DMS153 treated with DMSO at 0.1 percent for 48 hours (cell line): Measurements from ENCODE around the gene MAP2K5.

Experiments
- DNase-seq: peaks from one replicate; lab custom pipeline; 2025; ENCODE audit not compliant: unreplicated experiment; lab: John Stamatoyannopoulos, UW

MAP2K5 gene

GRCh38 chr15:67556976-67557570 is 14.6 kb downstream of the MAP2K5 start:
- DNase-seq, result no peak

- no peak for DNase-seq
Measured at GRCh38 chr15:67558502-67558901, 16.0 kb downstream of the MAP2K5 start.

DNA sequence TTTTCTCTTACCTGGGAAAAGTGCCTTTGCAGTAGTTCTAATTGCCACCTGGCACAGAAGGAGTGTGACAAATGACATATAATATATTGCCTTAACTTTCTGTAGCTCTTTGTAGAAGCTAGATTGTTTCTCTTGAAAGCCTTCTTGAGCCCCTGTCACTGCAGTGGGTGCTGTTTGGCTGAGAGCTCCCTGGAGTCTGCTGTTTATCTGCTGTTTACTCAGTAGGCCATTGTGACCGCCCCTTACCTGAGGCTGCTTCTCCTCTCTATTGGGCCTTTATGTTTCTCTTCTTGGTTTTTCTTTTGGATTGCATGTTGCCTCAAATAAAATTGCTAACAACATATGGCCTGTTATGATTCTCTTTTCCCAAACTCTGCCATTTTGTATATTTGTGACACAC is 16.7 kb downstream of the MAP2K5 start:
- no peak for DNase-seq

- DNase-seq, result no peak
Measured at GRCh38 chr15:67559576-67559975, 17.1 kb downstream of the MAP2K5 start.

DNA sequence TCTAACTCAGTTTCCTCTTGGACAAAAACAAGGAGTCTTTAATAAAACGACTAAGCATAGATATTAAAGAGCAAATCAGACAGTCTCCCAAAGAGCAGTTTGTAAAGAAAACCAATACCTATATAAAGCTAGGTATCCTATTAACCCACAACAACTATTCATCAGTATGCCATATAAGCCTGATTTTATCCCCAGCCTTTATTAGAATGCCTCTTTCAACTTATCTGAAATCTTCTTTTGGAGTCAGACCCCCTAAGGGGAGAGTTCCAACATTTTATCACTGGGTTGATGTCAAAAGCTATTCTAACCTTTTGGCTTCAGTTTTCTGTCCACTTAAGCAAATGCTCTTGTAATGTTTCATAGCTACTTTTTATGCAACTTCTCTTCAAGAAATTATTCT is 17.8 kb downstream of the MAP2K5 start:
- no peak for DNase-seq

- DNase-seq, result no peak
Measured at GRCh38 chr15:67563092-67563491, 20.6 kb downstream of the MAP2K5 start.

GRCh38 chr15:67564021-67564967 is 21.8 kb downstream of the MAP2K5 start:
- no peak for DNase-seq

DNA sequence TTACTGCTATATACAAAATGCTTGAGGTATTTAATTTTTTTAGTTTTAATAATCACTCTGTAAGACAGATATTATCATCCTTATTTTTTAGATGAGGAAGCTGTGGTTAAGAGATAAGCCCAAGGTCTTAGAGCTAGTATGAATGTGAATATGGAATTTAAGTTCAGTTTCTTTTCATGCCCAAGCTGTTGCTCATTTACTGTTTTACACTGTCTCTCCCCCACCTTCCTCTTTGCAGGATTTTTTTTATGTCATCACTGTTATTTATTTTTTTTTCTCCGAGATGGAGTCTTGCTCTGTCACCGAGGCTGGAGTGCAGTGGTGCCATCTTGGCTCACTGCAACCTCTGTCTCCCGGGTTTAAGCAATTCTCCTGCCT is 22.5 kb downstream of the MAP2K5 start:
- no peak for DNase-seq

- no peak for DNase-seq
Measured at GRCh38 chr15:67569668-67570067, 27.2 kb downstream of the MAP2K5 start.

- no peak for DNase-seq
Measured at GRCh38 chr15:67570875-67571647, 28.6 kb downstream of the MAP2K5 start.

- DNase-seq, result no peak
Measured at GRCh38 chr15:67571648-67572415, 29.3 kb downstream of the MAP2K5 start.

GRCh38 chr15:67573194-67573593 is 30.7 kb downstream of the MAP2K5 start:
- DNase-seq, result no peak

DNA sequence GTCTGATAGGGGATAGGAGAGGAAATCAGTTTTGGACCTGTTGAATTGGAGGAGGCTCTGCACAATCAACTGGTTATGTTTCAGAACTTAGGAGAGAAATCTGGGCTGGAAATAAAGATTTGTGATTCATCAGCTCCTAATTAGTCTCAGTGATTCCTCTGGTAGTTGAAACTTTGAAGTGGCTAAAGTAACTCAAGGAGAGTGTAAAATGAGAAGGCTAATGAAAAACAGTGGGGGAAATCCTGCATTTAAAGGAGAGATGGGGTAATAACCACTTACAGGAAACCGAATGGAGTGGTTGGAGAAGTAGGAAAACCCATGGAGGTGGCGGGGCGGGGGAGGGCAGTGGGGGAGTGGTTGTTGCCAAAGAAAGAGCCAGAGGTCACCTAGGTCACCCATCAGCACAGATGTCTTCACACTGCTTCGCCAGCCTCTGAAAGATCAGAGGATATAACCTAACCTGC is 32.6 kb downstream of the MAP2K5 start:
- no peak for DNase-seq

DNA sequence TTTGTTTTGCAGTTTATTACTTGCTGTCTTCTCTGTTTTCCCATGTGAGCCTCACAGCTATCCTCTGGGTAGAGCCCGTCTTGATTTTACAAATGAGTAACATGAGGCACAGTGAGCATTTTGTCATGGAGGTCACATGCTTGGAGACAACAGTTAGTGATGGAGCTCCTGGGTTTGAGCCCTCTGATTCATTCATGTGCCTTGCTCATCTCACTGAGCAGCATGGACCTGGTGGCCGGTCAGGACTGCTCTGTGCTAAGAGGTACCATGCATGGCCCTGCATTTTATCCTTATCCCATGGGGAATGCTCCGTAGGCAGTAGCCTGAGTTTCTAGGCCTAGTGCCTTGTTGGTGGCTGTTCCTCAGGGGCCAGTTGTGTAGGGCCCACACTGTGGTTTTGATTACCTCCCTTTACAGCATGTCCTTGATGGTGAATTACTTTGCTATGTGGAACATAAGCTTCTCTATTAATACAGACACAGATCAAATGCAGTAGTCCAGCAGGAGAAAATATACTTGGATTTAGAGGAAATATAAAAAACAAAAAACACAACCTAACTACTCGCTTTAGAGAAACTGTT is 35.6 kb downstream of the MAP2K5 start:
- DNase-seq, result no peak

DNA sequence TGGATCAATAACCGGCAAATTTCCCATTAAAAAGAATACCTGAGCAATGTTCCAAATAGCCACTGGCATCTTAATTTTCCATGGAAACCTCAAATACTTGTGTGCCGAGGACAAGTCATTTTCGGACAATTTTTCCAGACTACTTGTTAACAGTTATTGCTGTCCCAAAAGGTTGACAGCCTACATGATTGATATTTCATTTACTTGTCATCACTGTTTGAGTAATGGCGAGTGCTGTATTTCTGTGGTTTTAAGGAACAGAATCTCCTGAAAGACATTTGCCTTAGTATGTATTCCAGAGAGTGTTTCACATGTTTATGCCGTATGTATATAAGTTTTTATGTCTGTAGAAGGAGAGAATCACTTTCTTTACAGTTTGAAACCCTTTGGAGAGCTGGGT is 36.7 kb downstream of the MAP2K5 start:
- no peak for DNase-seq

DNA sequence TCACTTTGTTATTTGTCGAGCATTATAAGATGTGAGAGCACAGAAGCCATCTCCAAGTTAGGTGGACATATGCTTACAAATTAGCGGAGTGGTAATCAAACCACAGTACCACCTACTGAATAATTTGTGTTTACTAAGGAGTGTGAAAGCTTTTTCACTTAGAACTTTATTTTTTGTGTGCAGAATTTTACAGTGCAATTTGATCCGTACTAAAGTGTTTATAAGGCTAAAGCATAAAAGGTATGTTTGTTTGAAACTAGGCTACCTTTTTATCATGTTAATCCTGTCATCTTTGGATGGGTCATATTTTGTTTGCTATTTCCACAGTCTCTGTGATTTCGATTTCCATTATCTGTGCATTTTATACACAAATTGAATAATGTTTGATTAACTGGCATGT is 37.5 kb downstream of the MAP2K5 start:
- no peak for DNase-seq

DNA sequence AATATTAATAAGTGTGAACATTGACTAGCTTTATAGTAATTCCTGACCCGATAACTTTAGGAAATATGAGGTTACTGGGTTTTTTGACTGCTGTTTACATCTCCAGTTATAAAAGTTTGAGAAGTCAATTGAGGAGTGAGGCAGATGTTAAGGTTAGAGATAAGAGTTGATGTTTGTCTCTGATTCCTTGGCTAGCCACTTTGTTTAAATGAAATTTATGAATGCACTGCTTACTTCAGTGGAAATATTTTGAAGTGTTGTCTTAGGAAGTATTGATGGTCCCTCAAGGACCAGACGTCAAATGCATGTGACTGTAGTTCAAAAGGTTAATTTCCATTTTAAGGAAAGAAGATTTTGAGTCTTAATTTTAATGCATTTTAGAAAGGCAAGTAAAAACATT is 41.7 kb downstream of the MAP2K5 start:
- DNase-seq, result no peak

- DNase-seq, result no peak
Measured at GRCh38 chr15:67585681-67586080, 43.2 kb downstream of the MAP2K5 start.

GRCh38 chr15:67587331-67587730 is 44.8 kb downstream of the MAP2K5 start:
- DNase-seq, result no peak

- no peak for DNase-seq
Measured at GRCh38 chr15:67587754-67588153, 45.3 kb downstream of the MAP2K5 start.

GRCh38 chr15:67590191-67590590 is 47.7 kb downstream of the MAP2K5 start:
- no peak for DNase-seq
